ENCODE measurements around the gene PROSER3.
A peak's percentile ranks its signal among the peaks of the same experiment; 100 is the strongest.

Gene PROSER3

DNA sequence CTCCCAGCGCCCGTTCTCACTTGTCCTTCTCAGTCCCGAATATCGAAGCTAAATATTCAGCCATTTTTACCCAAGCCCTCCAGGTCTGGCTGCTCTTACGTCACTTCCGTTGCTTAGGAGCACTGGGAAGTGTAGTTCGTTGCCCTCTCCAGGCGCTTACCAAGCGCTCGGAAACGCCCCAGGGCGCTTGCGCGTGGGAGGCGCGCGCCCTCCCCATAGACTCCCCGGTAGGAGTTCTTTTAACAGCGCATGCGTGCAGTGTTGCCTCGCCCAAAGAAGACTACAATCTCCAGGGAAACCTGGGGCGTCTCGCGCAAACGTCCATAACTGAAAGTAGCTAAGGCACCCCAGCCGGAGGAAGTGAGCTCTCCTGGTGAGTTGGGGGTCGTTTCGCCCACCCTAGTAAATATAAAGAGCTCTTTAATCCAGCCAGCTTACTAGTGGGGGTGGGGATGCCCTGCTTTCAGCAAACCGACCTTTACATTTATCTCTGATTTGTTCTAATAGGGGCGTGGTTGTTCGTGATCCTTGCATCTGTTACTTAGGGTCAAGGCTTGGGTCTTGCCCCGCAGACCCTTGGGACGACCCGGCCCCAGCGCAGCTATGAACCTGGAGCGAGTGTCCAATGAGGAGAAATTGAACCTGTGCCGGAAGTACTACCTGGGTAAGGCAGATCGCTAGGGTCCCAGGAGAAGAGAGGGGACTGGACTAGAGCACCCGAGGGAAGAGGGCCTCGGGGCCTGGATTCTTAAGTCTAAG is 12.5 kb upstream of the PROSER3 start, which contains the start of the genes PSENEN and U2AF1L4:
PSENEN (plus strand) TSS at position 324 of the 759 bp plus-strand sequence; CDS start at position 604, 280 bp downstream.
U2AF1L4 (minus strand) TSS at position 91 of the 759 bp plus-strand sequence; CDS start at position 64, 27 bp downstream.
- no peak for TF ChIP-seq GLIS3 (CRISPR knock-in tag; IDR thresholded peaks at IDR 0.05)
- TF ChIP-seq BACH2 (CRISPR knock-in tag; IDR thresholded peaks at IDR 0.05; ENCODE audit: borderline replicate concordance), result no peak
- TF ChIP-seq TCF4 (CRISPR knock-in tag; IDR thresholded peaks at IDR 0.05; ENCODE audit: borderline replicate concordance), result no peak
- TF ChIP-seq SNAI2 (CRISPR knock-in tag; IDR thresholded peaks at IDR 0.05), result no peak
- TF ChIP-seq, protein P1, sequence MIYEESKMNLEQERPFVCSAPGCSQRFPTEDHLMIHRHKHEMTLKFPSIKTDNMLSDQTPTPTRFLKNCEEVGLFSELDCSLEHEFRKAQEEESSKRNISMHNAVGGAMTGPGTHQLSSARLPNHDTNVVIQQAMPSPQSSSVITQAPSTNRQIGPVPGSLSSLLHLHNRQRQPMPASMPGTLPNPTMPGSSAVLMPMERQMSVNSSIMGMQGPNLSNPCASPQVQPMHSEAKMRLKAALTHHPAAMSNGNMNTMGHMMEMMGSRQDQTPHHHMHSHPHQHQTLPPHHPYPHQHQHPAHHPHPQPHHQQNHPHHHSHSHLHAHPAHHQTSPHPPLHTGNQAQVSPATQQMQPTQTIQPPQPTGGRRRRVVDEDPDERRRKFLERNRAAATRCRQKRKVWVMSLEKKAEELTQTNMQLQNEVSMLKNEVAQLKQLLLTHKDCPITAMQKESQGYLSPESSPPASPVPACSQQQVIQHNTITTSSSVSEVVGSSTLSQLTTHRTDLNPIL (CRISPR knock-in tag; IDR thresholded peaks at IDR 0.05; ENCODE audit: low read depth), result no peak
- no peak for TF ChIP-seq ZC3H10 (CRISPR knock-in tag; IDR thresholded peaks at IDR 0.05)
- no peak for TF ChIP-seq ESRRG (CRISPR knock-in tag; IDR thresholded peaks at IDR 0.05)
- TF ChIP-seq CSDC2 (CRISPR knock-in tag; IDR thresholded peaks at IDR 0.05), result no peak
- TF ChIP-seq ZFP30 (CRISPR knock-in tag; IDR thresholded peaks at IDR 0.05), result no peak
- no peak for TF ChIP-seq ZNF70 (CRISPR knock-in tag; IDR thresholded peaks at IDR 0.05)
- TF ChIP-seq, protein P2, sequence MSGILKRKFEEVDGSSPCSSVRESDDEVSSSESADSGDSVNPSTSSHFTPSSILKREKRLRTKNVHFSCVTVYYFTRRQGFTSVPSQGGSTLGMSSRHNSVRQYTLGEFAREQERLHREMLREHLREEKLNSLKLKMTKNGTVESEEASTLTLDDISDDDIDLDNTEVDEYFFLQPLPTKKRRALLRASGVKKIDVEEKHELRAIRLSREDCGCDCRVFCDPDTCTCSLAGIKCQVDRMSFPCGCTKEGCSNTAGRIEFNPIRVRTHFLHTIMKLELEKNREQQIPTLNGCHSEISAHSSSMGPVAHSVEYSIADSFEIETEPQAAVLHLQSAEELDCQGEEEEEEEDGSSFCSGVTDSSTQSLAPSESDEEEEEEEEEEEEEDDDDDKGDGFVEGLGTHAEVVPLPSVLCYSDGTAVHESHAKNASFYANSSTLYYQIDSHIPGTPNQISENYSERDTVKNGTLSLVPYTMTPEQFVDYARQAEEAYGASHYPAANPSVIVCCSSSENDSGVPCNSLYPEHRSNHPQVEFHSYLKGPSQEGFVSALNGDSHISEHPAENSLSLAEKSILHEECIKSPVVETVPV (CRISPR knock-in tag; IDR thresholded peaks at IDR 0.05), result no peak
- TF ChIP-seq TOX (CRISPR knock-in tag; IDR thresholded peaks at IDR 0.05; ENCODE audit: borderline replicate concordance), result no peak
- no peak for TF ChIP-seq ISL1 (CRISPR knock-in tag; IDR thresholded peaks at IDR 0.05)
- TF ChIP-seq OSR1 (CRISPR knock-in tag; IDR thresholded peaks at IDR 0.05), result no peak
- TF ChIP-seq, protein P3, sequence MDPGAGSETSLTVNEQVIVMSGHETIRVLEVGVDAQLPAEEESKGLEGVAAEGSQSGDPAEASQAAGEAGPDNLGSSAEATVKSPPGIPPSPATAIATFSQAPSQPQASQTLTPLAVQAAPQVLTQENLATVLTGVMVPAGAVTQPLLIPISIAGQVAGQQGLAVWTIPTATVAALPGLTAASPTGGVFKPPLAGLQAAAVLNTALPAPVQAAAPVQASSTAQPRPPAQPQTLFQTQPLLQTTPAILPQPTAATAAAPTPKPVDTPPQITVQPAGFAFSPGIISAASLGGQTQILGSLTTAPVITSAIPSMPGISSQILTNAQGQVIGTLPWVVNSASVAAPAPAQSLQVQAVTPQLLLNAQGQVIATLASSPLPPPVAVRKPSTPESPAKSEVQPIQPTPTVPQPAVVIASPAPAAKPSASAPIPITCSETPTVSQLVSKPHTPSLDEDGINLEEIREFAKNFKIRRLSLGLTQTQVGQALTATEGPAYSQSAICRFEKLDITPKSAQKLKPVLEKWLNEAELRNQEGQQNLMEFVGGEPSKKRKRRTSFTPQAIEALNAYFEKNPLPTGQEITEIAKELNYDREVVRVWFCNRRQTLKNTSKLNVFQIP (CRISPR knock-in tag; IDR thresholded peaks at IDR 0.05; ENCODE audit: borderline replicate concordance, low read depth), result no peak
- no peak for TF ChIP-seq ZFP3 (CRISPR knock-in tag; IDR thresholded peaks at IDR 0.05)
- ATAC-seq, result peak; percentile 63

DNA sequence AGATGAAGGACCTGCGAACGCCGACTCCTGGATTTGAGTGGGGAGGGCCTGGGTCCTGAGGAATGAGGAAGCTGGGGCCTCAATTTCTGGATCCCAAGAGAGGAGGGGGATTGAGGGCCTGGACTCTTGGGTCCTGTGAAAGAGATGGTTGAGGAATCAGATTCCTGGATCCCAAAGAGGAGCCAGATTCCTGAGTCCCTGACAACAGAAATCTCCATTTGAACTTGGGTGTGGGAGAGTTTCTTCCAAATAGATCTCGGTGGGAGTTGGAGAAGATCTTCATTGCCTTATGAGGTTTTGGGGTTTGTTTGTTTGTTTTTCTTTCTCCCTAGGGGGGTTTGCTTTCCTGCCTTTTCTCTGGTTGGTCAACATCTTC is 11.9 kb upstream of the PROSER3 start:
- TF ChIP-seq BACH2 (CRISPR knock-in tag; IDR thresholded peaks at IDR 0.05; ENCODE audit: borderline replicate concordance), result no peak
- TF ChIP-seq, protein P1 (CRISPR knock-in tag; IDR thresholded peaks at IDR 0.05; ENCODE audit: low read depth), result no peak
- no peak for TF ChIP-seq ZNF70 (CRISPR knock-in tag; IDR thresholded peaks at IDR 0.05)
- ATAC-seq, result no peak

DNA sequence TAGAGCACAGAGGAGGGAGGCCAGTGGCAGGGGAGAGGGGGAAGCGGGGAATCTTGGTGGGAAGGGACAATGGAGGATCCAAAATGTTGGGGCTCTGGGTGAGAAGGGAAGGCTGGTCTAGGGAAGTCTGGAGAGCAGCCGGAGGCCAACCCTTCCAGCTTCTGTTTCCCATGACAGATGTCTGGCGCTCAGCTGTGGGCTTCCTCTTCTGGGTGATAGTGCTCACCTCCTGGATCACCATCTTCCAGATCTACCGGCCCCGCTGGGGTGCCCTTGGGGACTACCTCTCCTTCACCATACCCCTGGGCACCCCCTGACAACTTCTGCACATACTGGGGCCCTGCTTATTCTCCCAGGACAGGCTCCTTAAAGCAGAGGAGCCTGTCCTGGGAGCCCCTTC is 11.4 kb upstream of the PROSER3 start:
- TF ChIP-seq ZFP30 (CRISPR knock-in tag; IDR thresholded peaks at IDR 0.05), result no peak
- TF ChIP-seq, protein P4, sequence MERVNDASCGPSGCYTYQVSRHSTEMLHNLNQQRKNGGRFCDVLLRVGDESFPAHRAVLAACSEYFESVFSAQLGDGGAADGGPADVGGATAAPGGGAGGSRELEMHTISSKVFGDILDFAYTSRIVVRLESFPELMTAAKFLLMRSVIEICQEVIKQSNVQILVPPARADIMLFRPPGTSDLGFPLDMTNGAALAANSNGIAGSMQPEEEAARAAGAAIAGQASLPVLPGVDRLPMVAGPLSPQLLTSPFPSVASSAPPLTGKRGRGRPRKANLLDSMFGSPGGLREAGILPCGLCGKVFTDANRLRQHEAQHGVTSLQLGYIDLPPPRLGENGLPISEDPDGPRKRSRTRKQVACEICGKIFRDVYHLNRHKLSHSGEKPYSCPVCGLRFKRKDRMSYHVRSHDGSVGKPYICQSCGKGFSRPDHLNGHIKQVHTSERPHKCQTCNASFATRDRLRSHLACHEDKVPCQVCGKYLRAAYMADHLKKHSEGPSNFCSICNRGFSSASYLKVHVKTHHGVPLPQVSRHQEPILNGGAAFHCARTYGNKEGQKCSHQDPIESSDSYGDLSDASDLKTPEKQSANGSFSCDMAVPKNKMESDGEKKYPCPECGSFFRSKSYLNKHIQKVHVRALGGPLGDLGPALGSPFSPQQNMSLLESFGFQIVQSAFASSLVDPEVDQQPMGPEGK (CRISPR knock-in tag; IDR thresholded peaks at IDR 0.05; ENCODE audit: borderline replicate concordance), result no peak
- ATAC-seq, result no peak

DNA sequence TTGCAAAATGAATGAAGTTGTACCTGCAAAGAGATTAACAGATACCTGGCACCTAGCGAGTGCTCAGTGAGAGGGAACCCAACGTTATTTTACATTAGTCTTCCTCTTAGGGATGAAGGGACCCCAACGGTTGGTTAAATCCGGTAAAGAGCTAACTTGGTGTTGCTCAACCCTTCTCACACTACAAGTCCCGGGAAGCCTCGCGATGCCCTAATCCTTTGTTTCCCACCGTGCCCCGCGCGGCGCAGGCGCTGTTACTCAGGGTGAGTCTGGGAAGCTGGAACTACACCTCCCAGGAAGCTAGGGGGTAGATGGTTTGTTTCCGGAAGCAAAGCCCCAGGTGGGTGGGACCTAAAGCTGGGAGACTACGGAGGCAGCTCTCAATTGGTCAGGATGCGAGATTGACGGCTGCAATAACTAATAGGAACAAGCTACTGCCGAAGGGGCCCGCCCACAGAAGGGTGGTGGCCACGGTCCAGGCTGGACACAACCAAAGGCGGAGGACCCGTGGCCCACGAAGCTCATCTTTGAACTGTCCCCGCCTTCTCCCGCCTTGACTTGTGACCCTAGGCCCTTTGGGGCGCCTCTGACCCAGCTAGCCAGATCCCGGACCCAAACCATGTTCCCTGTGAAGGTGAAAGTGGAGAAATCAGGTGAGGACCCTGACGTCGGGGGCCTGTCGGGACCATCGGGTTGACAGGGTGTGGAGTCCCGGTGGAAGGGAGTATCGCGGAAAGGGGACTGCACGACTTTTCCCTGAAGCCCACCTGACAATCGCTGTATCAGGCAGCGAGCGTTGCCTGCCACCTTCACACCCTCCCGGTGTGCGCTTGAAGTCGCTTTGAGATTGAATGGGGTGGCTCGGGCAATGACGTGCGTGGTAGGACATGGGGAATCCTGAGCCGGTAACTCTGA is 9.6 kb upstream of the PROSER3 start, which contains the start of gene LIN37:
LIN37 (plus strand) TSS at position 471 of the 915 bp plus-strand sequence; CDS start at position 620, 149 bp downstream.
- ATAC-seq, result peak; percentile 87
- TF ChIP-seq, protein P5, sequence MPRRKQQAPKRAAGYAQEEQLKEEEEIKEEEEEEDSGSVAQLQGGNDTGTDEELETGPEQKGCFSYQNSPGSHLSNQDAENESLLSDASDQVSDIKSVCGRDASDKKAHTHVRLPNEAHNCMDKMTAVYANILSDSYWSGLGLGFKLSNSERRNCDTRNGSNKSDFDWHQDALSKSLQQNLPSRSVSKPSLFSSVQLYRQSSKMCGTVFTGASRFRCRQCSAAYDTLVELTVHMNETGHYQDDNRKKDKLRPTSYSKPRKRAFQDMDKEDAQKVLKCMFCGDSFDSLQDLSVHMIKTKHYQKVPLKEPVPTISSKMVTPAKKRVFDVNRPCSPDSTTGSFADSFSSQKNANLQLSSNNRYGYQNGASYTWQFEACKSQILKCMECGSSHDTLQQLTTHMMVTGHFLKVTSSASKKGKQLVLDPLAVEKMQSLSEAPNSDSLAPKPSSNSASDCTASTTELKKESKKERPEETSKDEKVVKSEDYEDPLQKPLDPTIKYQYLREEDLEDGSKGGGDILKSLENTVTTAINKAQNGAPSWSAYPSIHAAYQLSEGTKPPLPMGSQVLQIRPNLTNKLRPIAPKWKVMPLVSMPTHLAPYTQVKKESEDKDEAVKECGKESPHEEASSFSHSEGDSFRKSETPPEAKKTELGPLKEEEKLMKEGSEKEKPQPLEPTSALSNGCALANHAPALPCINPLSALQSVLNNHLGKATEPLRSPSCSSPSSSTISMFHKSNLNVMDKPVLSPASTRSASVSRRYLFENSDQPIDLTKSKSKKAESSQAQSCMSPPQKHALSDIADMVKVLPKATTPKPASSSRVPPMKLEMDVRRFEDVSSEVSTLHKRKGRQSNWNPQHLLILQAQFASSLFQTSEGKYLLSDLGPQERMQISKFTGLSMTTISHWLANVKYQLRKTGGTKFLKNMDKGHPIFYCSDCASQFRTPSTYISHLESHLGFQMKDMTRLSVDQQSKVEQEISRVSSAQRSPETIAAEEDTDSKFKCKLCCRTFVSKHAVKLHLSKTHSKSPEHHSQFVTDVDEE (CRISPR knock-in tag; IDR thresholded peaks at IDR 0.05), result 0 out of 2 replicates have a peak, but pooled peaks have one; percentile 13
- no peak for TF ChIP-seq PPARA (CRISPR knock-in tag; IDR thresholded peaks at IDR 0.05; ENCODE audit: borderline replicate concordance)

Measured in SK-N-SH treated with all-trans-retinoic acid at 6 μM for 48 hours (cell line).